KMS-11 (cell line): ENCODE results near the gene LPP.

Experiments used
- H2AFZ ChIP-seq: fragments of 200-600 bp; sonication (generic); 2 replicates; pipeline ENCODE4 v1.6.1; 2016; ENCODE audit warnings: antibody characterized with exemption, mixed run types, low read depth
- H3K27ac ChIP-seq: fragments of 200-600 bp; sonication (generic); 2 replicates; pipeline ENCODE4 v1.6.1; 2016; ENCODE audit warnings: mild to moderate bottlenecking, mixed run types
- H3K27me3 ChIP-seq: fragments of 200-600 bp; sonication (generic); 2 replicates; pipeline ENCODE4 v1.6.1; 2017; ENCODE audit warnings: mild to moderate bottlenecking, low read depth, mixed run types, moderate library complexity; ENCODE audit not compliant: insufficient read depth
- H3K36me3 ChIP-seq: fragments of 200-600 bp; sonication (generic); 2 replicates; pipeline ENCODE4 v1.6.1; 2017; ENCODE audit warnings: mild to moderate bottlenecking, mixed run types; ENCODE audit not compliant: insufficient read depth
- H3K4me1 ChIP-seq: fragments of 200-600 bp; sonication (generic); 2 replicates; pipeline ENCODE4 v1.6.1; 2016; ENCODE audit warnings: mild to moderate bottlenecking, low read depth, mixed run types; ENCODE audit not compliant: poor library complexity, severe bottlenecking
- H3K4me2 ChIP-seq: fragments of 200-600 bp; sonication (generic); 2 replicates; pipeline ENCODE4 v1.7.0; 2016; ENCODE audit warnings: mild to moderate bottlenecking, mixed run types
- H3K4me3 ChIP-seq: fragments of 200-600 bp; sonication (generic); IDR thresholded peaks from 2 replicates; pipeline ENCODE4 v1.6.1; 2017; ENCODE audit warnings: low read depth, low read length, mixed read lengths; ENCODE audit not compliant: insufficient read depth
- H3K79me2 ChIP-seq: fragments of 200-600 bp; sonication (generic); 2 replicates; pipeline ENCODE4 v1.6.1; 2016; ENCODE audit warnings: low read depth, mixed run types; ENCODE audit not compliant: insufficient read depth
- H3K9ac ChIP-seq: fragments of 200-600 bp; sonication (generic); 2 replicates; pipeline ENCODE4 v1.6.1; 2016; ENCODE audit warnings: mild to moderate bottlenecking, mixed run types
- H4K20me1 ChIP-seq: fragments of 200-600 bp; sonication (generic); 2 replicates; pipeline ENCODE4 v1.6.1; 2016; ENCODE audit warnings: mild to moderate bottlenecking, mixed run types; ENCODE audit not compliant: insufficient read depth
- TF ChIP-seq, protein P1 (sequence below): fragments of 200-600 bp; sonication (generic); conservative IDR thresholded peaks from 2 replicates; pipeline ENCODE4 v1.6.1; 2017; ENCODE audit warnings: low read depth, mild to moderate bottlenecking, antibody characterized with exemption, low read length, moderate library complexity, mixed read lengths

Gene LPP

DNA sequence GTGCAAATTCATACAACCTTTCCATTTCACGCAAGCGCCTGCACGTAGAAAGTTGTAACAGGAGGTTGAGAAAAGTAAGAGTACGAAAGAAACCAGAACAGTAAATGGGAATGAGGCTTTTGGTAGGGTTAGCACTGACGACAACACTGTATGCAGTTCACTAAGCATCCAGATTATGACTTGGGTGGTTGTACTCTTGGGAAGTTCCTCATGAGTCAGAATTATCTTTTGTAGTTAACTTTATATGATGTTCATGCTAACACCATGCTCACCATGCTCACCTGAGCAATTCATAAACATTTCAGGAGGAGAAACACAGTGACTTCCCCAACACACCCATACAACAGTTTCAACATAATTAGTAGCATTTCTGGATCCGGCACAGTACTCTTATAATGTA lies 3.0 kb upstream of the LPP start:
- Histone ChIP-seq H4K20me1 (no peaks in the 10 kb centered on the region), H3K9ac (no peak overlapping the region), H3K36me3 (no peaks in the 10 kb centered on the region), H3K4me1 (peaks cover 12% of the 10 kb centered on the region), H3K27me3 (no peaks in the 10 kb centered on the region), H3K4me3 (no peak overlapping the region), H3K4me2 (no peak overlapping the region), H2AFZ (no peak overlapping the region), H3K27ac (no peak overlapping the region), H3K79me2 (no peaks in the 10 kb centered on the region)
- TF ChIP-seq, protein P1, sequence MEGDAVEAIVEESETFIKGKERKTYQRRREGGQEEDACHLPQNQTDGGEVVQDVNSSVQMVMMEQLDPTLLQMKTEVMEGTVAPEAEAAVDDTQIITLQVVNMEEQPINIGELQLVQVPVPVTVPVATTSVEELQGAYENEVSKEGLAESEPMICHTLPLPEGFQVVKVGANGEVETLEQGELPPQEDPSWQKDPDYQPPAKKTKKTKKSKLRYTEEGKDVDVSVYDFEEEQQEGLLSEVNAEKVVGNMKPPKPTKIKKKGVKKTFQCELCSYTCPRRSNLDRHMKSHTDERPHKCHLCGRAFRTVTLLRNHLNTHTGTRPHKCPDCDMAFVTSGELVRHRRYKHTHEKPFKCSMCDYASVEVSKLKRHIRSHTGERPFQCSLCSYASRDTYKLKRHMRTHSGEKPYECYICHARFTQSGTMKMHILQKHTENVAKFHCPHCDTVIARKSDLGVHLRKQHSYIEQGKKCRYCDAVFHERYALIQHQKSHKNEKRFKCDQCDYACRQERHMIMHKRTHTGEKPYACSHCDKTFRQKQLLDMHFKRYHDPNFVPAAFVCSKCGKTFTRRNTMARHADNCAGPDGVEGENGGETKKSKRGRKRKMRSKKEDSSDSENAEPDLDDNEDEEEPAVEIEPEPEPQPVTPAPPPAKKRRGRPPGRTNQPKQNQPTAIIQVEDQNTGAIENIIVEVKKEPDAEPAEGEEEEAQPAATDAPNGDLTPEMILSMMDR = no peak

DNA sequence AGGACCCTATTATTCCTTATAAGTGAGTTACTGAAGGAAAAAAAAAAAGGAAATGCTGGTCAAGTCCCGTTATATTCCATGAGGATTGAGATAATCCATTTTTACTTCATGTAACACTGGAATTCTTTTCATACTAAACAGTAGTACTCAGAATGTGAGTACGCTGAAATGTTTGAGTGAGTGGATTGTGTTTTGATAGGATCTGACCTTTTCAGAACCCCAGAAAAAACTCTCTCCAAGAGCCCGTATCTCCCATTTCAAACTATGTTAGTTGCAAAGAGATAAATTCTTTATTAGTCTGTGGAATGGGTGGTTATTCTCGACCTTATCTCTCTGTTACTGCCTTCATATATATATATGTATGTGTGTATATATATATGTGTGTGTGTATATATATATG lies 2.5 kb upstream of the LPP start:
- Histone ChIP-seq H3K36me3 (no peaks in the 10 kb centered on the region), H3K4me1 (peaks cover 12% of the 10 kb centered on the region), H3K4me3 (no peak overlapping the region), H3K4me2 (no peak overlapping the region), H3K27me3 (no peaks in the 10 kb centered on the region), H4K20me1 (no peaks in the 10 kb centered on the region), H3K79me2 (no peaks in the 10 kb centered on the region), H3K9ac (no peak overlapping the region), H3K27ac (no peak overlapping the region), H2AFZ (no peak overlapping the region)
- TF ChIP-seq, protein P1 = no peak

DNA sequence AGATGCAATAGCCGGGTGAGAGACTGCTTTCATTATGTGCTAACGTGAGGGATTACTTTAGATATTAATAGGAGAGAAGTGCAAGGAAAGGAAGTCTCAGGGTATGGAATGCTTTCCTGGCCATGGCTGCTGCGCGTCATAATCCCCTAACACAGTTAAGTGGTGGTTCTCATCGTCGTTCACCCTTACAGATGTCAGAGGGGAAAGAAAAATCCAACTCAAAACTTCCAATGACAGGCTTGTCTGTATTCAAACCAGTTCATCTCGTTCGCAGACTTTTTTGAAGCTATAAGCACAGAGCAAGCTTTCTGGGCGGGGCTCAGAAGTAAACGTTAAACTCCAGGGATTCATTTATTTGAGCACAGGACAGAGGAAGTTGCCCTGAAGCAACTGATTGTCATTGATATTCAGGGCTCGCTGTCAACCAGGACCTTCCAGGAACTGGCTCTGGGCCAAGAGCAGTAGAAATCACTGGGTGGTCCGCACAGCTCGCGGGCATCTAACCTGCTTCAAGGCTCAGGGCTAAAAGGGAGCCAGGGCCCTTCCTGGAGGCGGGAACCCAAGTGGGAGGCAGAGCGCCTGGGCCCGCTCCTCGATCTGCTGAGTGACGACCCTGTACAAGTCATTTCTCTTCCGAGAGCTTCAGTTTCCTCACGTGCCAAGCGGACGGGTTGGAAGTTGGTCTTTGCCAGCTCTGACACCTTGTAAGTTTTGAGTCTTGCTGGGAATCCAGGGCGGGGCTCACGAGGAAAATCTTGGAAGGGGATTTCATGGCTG lies 1.1 kb upstream of the LPP start:
- Histone ChIP-seq H3K27ac (no peak overlapping the region), H3K4me3 (peak overlapping the region; percentile 45), H3K9ac (peak overlapping the region; percentile 80), H3K27me3 (no peaks in the 10 kb centered on the region), H3K36me3 (no peaks in the 10 kb centered on the region), H3K4me2 (peak overlapping the region; percentile 81), H2AFZ (peak overlapping the region; percentile 96), H3K4me1 (peaks cover 12% of the 10 kb centered on the region), H4K20me1 (no peaks in the 10 kb centered on the region), H3K79me2 (no peaks in the 10 kb centered on the region)
- TF ChIP-seq, protein P1 = no peak

DNA sequence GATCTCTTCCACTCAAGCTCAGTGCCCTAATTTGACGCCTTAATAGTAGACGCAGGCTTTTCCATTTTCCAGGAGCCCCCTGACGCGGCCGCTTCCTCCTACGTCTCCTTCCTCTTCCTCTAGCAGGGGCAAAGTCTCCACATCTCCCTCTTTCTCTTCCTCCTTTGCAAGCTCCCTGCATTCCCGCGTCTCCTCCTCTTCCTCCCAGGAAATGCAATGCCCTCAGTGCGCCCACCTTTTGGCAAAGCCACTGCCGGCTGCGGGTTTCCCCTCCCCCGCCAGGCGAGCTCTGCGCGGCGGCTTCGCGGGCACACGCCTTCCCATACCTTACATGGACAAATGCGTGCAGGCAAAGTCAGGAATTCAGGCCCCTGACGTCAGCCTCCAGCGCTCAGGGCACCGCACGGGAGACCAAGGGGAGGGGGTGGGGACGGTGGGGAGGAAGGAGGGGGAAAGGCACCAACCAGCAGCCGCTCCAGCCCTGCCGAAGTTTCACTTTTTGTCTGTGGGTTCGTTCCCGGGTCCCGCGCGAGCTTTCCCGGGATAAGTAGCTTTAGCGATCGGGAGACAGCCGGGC lies 432 bp upstream of the LPP start:
- Histone ChIP-seq H3K4me3 (peak overlapping the region; percentile 49), H4K20me1 (no peaks in the 10 kb centered on the region), H3K4me1 (peaks cover 12% of the 10 kb centered on the region), H3K79me2 (no peaks in the 10 kb centered on the region), H3K27ac (peak overlapping the region; percentile 62), H3K36me3 (no peaks in the 10 kb centered on the region), H3K27me3 (no peaks in the 10 kb centered on the region), H2AFZ (peak overlapping the region; percentile 96), H3K4me2 (peak overlapping the region; percentile 81), H3K9ac (peak overlapping the region; percentile 80)
- TF ChIP-seq, protein P1 = no peak
